ENCODE results near the gene ERVV-1.

ERVV-1 gene

DNA sequence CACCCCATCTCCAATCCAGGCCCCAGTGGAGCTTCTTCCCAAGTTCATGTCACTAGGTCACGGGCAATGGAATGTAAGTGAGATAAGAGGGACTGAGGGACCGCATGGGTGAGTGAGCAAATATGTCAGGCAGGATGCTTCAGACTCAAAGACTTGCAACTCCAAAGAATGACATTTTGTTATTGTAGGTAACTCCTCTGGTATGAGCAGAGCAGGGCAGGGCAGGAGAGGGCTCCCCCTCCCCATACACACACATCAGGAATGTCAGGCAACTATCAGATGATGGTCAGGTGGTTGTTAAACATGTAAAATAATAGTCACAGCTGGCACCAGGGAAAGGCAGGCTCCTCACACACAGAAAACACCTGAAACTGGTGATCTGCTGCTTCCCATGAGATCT is 41.4 kb downstream of the ERVV-1 start:
- Histone ChIP-seq H3K36me3 (ENCODE audit: control insufficient read depth in 2 of 2, insufficient read depth in 2 of 2, low read length in 2 of 2) (no peaks in the 10 kb centered on the region), H3K27me3 (ENCODE audit: control insufficient read depth in 2 of 2, insufficient read depth in 2 of 2, low read length in 2 of 2) (no peaks in the 10 kb centered on the region), H3K9me3 (ENCODE audit: control insufficient read depth in 2 of 2, low read length in 2 of 2) (peaks cover 0 to 2% of the 10 kb centered on the region in 2 donors), H3K27ac (ENCODE audit: low read depth in 2 of 2, low read length in 2 of 2) (no peak overlapping the region), H3K4me3 (ENCODE audit: low read length in 2 of 2) (no peak overlapping the region), H3K4me1 (ENCODE audit: control insufficient read depth in 2 of 2, insufficient read depth in 2 of 2, low read length in 2 of 2) (no peaks in the 10 kb centered on the region), H3K9ac (ENCODE audit: low read depth in 1 of 2, low read length in 2 of 2) (no peak overlapping the region)

DNA sequence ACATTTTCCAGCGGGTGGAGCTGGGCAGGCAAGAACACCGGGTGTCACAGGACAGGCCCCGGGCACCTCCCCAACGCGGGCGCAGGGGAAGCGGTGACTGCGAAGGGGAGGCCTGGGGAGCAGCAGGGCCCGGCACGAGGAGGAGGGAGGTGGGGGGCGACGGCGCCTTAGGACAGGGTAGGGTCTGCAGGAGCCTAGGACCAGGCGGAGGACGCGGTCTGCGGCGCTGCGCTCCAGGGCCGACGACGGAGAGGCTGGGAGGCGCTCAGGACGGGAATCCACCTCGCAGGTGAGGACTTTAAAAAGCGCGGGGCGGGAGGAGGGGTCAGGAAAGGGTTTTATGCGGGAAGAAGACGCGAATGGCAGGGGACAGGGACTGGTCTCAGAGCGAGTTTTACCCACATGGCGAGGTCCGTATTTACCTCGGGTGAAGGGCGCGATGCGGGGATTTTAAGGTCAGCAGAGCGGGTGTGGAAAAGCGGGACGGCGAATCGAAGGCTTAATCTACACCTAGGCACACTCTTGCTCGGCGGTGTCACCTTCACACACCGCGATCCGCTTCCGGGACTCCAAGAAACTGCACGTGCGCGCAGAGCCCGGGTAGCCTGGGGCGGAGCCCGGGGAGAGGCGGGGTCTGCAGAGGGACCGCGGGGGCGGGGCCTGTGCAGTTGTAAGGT is 44.3 kb downstream of the ERVV-1 start:
- H3K9me3 ChIP-seq (ENCODE audit: control insufficient read depth in 2 of 2, low read length in 2 of 2) = peaks cover 4 to 15% of the 10 kb centered on the region in 2 donors
- H3K4me3 ChIP-seq (ENCODE audit: low read length in 2 of 2) = peak overlapping the region in 1 of 2 donors; percentile 26

More for the DNA sequence above, 44.3 kb downstream of the ERVV-1 start:
- Histone ChIP-seq H3K27me3 (ENCODE audit: control insufficient read depth in 2 of 2, insufficient read depth in 2 of 2, low read length in 2 of 2) (no peaks in the 10 kb centered on the region), H3K9ac (ENCODE audit: low read depth in 1 of 2, low read length in 2 of 2) (no peak overlapping the region), H3K4me1 (ENCODE audit: control insufficient read depth in 2 of 2, insufficient read depth in 2 of 2, low read length in 2 of 2) (no peaks in the 10 kb centered on the region), H3K27ac (ENCODE audit: low read depth in 2 of 2, low read length in 2 of 2) (no peak overlapping the region), H3K36me3 (ENCODE audit: control insufficient read depth in 2 of 2, insufficient read depth in 2 of 2, low read length in 2 of 2) (no peaks in the 10 kb centered on the region)
